Measurements from ENCODE around the gene SLC38A6.
"Not testable (repeated sequence)": the region's sequence is repeated elsewhere in the genome, so short reads cannot be mapped to it uniquely, and the experiment has no call there.

Gene SLC38A6

GRCh38 chr14:61051621-61052020 lies 70.6 kb downstream of the SLC38A6 start:
- no peak for DNase-seq (ENCODE audit: low read depth)

- DNase-seq (ENCODE audit: low read depth): no peak
Measured at GRCh38 chr14:61063461-61063860, 82.4 kb downstream of the SLC38A6 start.

GRCh38 chr14:61064210-61064609 lies 83.2 kb downstream of the SLC38A6 start:
- no peak for DNase-seq (ENCODE audit: low read depth)

GRCh38 chr14:61064856-61065255 lies 83.8 kb downstream of the SLC38A6 start:
- no peak for DNase-seq (ENCODE audit: low read depth)

GRCh38 chr14:61065656-61066055 lies 84.6 kb downstream of the SLC38A6 start:
- DNase-seq (ENCODE audit: low read depth): no peak

GRCh38 chr14:61072442-61072841 lies 91.4 kb downstream of the SLC38A6 start:
- not testable (repeated sequence) for DNase-seq (ENCODE audit: low read depth)

GRCh38 chr14:61074852-61075251 lies 93.8 kb downstream of the SLC38A6 start:
- DNase-seq (ENCODE audit: low read depth): no peak

- DNase-seq (ENCODE audit: low read depth): no peak
Measured at GRCh38 chr14:61076556-61076955, 95.5 kb downstream of the SLC38A6 start.

- DNase-seq (ENCODE audit: low read depth): no peak
Measured at GRCh38 chr14:61077437-61077836, 96.4 kb downstream of the SLC38A6 start.

- DNase-seq (ENCODE audit: low read depth): no peak
Measured at GRCh38 chr14:61077951-61078720, 97.1 kb downstream of the SLC38A6 start.

GRCh38 chr14:61080591-61081010 lies 99.6 kb downstream of the SLC38A6 start:
- DNase-seq (ENCODE audit: low read depth): no peak

GRCh38 chr14:61088081-61088480 lies 107.0 kb downstream of the SLC38A6 start:
- no peak for DNase-seq (ENCODE audit: low read depth)

- DNase-seq (ENCODE audit: low read depth): no peak
Measured at GRCh38 chr14:61089126-61089750, 108.2 kb downstream of the SLC38A6 start.

- DNase-seq (ENCODE audit: low read depth): no peak
Measured at GRCh38 chr14:61090432-61091216, 109.6 kb downstream of the SLC38A6 start.

GRCh38 chr14:61091657-61092273 lies 110.7 kb downstream of the SLC38A6 start:
- no peak for DNase-seq (ENCODE audit: low read depth)

- DNase-seq (ENCODE audit: low read depth): not testable (repeated sequence)
Measured at GRCh38 chr14:61098096-61098495, 117.1 kb downstream of the SLC38A6 start.

- DNase-seq (ENCODE audit: low read depth): no peak
Measured at GRCh38 chr14:61098721-61099120, 117.7 kb downstream of the SLC38A6 start.

GRCh38 chr14:61099216-61099835 lies 118.3 kb downstream of the SLC38A6 start:
- no peak for DNase-seq (ENCODE audit: low read depth)

- no peak for DNase-seq (ENCODE audit: low read depth)
Measured at GRCh38 chr14:61101803-61102548, 120.9 kb downstream of the SLC38A6 start.
